ENCODE measurements around the gene SKI. TPM values are rescaled to one million over a fixed set of nuclear protein-coding genes. Genes with fewer than 3 reads are reported as not detected.
A peak's percentile ranks its signal among the peaks of the same experiment; 100 is the strongest.

The SKI gene
- total and polyA plus RNA-seq, 2 experiments from 2014 or later, result 9.3 to 66.8 TPM

- peaks cover 40% of the 10 kb centered on the region for H3K4me1 Mint-ChIP-seq
- TF ChIP-seq REST (IDR thresholded peaks at IDR 0.05; ENCODE audit: unreplicated experiment) (no peak), CREB1 (CRISPR knock-in tag; IDR thresholded peaks at IDR 0.05; ENCODE audit: low read depth) (no peak), ZNF462 (CRISPR knock-in tag; IDR thresholded peaks at IDR 0.05) (no peak), EZH2phosphoT487 (IDR thresholded peaks at IDR 0.05; ENCODE audit: unreplicated experiment) (no peak), ZNF331 (CRISPR knock-in tag; IDR thresholded peaks at IDR 0.05; ENCODE audit: low read depth) (no peak)
- Histone ChIP-seq H2AFZ (no peak overlapping the region), H3K27ac (ENCODE audit: low read depth) (peak overlapping the region; percentile 81), H3K27me3 (ENCODE audit: insufficient read depth) (no peaks in the 10 kb centered on the region), H3K9me2 (ENCODE audit: insufficient read depth) (0 out of 2 replicates have a peak, but pooled peaks cover 12% of the 10 kb centered on the region), H3K4me2 (no peak overlapping the region), H4K20me1 (replicated peaks; ENCODE audit: insufficient read depth) (peaks cover 52% of the 10 kb centered on the region), H3K79me2 (replicated peaks; ENCODE audit: insufficient read depth) (peaks cover 100% of the 10 kb centered on the region), H3K4me1 (ENCODE audit: insufficient read depth) (peaks cover 16% of the 10 kb centered on the region), H3F3A (replicated peaks; ENCODE audit: low read depth) (peaks cover 27% of the 10 kb centered on the region), H3K4me3 (no peak overlapping the region), H3K36me3 (ENCODE audit: insufficient read depth) (no peaks in the 10 kb centered on the region)
- ATAC-seq, result no peak
- H3K27ac Mint-ChIP-seq, result peak overlapping the region; percentile 28
- H3K9me3 Mint-ChIP-seq, result no peaks in the 10 kb centered on the region; the same call in 2 of the 3 replicates
- no peak overlapping the region for H3K4me3 Mint-ChIP-seq
- H3K36me3 Mint-ChIP-seq (ENCODE audit: low read depth), result peaks cover 17% of the 10 kb centered on the region
- DNase-seq (ENCODE audit: low spot score), result no peak
- peaks cover 12% of the 10 kb centered on the region for H3K27me3 Mint-ChIP-seq (ENCODE audit: insufficient read depth, low read depth, poor library complexity)
Measured at GRCh38 chr1:2256435-2257244, 28.5 kb downstream of the SKI start.

Data from GM23338 (cell line).